ENCODE measurements around the gene GNG11.
"Not testable (repeated sequence)": the region's sequence is repeated elsewhere in the genome, so short reads cannot be mapped to it uniquely, and the experiment has no call there.

The GNG11 gene

GRCh38 chr7:93911661-93912060 is 9.9 kb upstream of the GNG11 start:
- DNase-seq (ENCODE audit: low read depth): not testable (repeated sequence)

GRCh38 chr7:93913197-93913596 is 8.3 kb upstream of the GNG11 start:
- DNase-seq (ENCODE audit: low read depth): no peak

GRCh38 chr7:93914581-93915066 is 6.9 kb upstream of the GNG11 start:
- no peak for DNase-seq (ENCODE audit: low read depth)

DNA sequence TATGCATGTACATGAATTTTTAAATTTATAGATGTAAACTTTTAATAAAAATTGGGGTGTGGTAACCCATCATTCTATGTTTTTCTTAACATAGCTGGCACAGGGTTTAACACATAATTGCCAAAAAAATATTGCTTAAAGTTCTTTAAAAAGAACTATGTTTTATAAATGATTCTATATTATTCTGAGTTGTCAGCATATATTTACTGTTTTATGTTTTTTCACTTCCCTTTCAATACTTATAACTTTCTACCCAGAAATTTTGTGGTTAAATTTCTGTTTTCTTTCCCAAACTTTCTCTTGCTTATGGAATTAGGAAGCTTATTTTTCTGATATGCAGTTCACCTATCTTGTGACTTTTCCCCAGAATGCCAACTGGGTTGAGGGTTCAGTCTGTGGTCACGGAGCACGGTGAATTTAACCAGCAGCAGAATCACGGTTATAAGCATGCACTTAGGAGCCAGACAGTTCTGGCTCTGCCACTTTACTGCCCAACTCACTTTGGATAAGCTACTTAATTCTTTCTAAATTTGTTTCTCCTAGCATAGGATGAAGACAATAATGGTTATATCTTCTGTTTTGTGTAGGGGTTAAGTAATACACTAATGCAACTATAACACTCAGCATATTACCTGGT is 6.2 kb upstream of the GNG11 start:
- DNase-seq (ENCODE audit: low read depth): not testable (repeated sequence)

- not testable (repeated sequence) for DNase-seq (ENCODE audit: low read depth)
These were observed 5.6 kb upstream of the GNG11 start for GRCh38 chr7:93915888-93916287.

DNA sequence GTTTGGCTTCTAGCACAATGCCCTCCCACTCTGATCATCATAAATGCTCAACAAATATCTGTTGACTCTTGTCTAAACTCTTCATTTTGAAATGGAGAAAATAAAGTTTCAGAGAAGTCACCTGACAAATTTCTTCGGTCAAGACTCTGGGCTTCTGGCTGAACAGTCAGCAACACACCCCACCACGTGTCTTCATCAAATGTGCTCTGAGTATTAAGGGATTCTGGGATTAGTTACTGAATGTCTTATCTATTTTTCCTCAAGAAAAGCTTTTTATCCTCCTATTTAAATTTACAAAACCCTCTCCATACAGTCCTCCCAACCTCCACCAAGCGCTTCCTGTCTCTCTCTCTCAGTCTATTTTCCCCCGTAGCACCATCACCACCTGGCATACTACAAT is 5.2 kb upstream of the GNG11 start:
- DNase-seq (ENCODE audit: low read depth): not testable (repeated sequence)

DNA sequence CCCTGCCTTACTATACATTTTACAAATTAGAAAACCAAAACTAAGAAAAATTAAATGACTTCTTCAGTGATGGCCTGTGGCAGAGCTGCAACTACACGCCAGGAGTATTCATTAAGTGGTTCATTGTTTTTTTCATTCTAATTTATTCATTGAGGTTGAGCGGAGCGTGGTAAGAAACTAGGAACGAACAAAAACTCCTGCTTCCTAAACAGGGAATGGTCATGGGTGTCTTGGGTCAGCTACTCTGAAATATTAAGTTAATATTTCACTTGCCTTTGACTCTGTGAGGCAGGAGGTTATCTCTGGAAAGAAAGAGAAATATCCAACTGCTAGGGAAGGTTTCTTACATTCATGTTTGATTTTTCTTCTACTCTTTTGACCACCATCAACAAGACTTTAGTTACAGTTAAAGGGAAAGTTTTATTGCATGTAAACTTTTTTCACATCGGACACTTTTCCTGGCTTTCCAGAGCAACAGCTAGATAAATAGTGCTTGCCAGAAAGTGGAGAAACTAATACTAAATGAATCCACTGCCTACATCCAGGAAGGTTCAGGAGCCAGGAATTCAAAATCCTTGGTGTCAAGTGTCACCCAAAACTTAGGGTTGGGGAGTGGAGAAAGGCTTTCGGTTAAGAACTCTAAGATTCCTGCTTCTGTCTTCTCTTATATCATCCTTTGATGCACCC is 896 bp upstream of the GNG11 start:
- no peak for DNase-seq (ENCODE audit: low read depth)

DNA sequence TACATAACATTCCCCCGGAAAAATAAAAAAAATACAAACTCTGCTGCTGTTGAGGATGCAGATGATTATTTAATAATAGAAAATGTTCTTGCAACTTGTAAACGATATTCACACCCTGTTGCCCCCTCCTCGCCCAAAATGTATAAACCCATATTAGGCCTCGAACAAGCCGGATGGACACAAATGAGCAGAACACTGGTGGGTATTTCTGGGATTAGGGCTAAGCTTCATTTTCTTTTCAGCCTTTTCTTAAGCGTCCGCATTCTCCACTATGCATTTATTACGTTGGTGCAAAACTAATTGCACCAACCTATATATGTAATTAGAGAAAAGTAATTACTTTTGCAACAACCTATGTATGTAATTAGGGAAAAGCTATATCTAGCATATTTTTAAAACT is 349 bp upstream of the GNG11 start:
- DNase-seq (ENCODE audit: low read depth): no peak

DNA sequence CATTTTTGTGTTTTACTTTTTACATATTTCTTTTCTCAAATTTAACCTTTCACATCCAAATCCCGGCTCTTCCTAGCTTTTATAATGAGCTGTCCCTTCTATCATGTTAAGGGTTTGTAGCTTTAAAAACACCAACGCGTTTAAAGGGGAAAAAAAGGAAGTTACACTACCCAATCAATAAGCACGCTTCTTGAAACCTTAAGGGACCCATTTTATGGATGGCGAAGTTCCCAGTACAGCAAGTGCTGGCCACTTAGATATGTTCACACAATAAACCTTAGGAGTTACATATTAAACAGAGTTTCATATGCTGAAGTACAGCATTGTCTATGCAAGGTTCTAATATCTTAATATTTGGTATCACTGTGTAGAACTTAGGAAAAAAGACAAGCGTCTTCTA is 1.8 kb downstream of the GNG11 start:
- no peak for DNase-seq (ENCODE audit: low read depth)

- no peak for DNase-seq (ENCODE audit: low read depth)
These were observed 2.4 kb downstream of the GNG11 start for GRCh38 chr7:93923942-93924341.

GRCh38 chr7:93926800-93927199 is 5.3 kb downstream of the GNG11 start:
- DNase-seq (ENCODE audit: low read depth): no peak

GRCh38 chr7:93927585-93927984 is 6.0 kb downstream of the GNG11 start:
- DNase-seq (ENCODE audit: low read depth): no peak

GRCh38 chr7:93931655-93932054 is 10.1 kb downstream of the GNG11 start:
- DNase-seq (ENCODE audit: low read depth): no peak

DNA sequence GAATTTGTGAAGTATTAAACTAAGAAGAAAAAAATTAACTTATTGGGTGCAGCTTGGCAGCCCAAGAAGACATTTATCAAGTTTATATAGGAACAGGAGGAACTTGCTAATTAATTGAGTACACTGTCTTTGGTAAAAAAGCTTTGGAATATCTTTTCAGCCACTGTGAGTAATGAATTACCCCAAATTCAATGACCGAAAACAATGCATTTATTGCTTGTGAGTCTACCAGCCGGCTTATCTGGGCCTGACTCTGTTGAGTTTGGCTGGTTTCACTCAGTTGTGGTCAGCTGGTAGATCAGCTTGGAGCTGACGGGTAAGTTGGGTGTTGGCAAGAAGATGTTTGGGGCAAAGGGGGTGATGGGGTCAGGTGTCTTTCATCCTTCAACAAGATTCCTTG is 11.6 kb downstream of the GNG11 start:
- no peak for DNase-seq (ENCODE audit: low read depth)

DNA sequence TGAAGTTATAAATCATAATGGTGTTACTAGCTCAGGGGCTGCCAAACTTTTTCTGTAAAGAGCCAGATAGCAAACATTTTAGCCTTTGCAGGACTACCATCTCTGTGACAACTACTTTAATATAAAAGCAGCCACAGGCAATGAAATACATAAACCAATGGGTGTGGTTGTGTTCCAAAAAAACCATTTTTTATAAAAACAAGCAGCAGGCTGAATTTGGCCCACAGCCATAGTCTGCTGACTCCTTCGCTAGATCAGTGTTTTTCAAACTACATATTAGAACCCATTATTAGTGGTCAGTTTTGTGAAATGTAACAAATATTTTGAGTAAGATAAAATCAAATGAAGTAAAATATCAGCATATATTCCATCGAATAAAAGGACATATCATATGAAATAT is 13.6 kb downstream of the GNG11 start:
- DNase-seq (ENCODE audit: low read depth): no peak

GRCh38 chr7:93937818-93938217 is 16.3 kb downstream of the GNG11 start:
- no peak for DNase-seq (ENCODE audit: low read depth)

DNA sequence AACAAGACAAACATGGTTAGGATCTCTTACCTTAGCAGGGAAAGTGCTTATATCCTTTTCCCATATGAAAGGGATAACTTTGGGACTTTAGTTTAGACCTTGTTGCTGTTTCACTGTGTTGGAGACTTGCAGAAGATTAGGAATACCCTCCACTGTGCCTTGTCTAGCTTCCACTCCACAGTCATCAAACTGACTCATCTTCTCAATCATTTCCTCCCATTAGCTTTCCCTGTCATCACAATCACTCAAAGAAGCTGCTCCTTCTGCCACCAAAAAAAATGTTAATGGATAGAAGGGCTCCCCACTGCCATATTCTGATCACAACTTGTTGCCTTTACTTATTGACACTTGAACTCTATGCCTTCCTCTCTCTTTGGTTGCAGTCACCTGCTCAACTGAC is 16.8 kb downstream of the GNG11 start:
- DNase-seq (ENCODE audit: low read depth): no peak

- DNase-seq (ENCODE audit: low read depth): no peak
These were observed 20.4 kb downstream of the GNG11 start for GRCh38 chr7:93941945-93942344.

DNA sequence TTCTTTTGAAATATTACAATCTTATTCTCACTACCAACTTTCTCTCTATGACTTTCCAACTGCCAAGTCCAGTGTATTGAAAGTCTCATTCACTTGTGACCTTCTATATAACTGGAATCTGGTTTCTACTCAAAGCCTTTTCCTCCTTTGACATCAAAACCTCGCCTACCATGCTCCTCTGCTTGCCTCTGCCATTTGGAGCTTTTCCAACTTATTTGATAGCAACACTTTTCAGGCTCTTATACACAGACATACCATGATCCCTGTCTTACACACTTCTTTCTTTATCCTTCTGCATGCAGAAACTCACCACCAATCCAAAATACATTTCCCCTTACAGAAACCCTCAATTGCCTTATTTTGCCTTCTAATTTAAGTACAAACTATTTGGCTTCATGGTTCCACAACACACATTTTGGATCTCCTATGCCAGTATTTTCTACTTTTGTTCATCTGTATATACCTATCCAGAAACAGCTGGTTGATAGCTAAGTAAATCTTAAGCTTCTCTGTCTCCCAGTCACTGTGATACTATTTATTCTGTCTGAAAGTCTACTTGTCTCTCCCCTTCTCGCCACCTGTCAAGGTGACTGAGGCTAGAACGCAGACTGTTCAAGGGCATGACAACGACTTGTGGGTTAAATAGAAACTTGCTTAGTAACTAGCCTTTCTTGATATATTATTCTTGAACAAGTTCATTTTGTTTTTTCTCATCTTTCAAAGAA is 22.4 kb downstream of the GNG11 start:
- no peak for DNase-seq (ENCODE audit: low read depth)

DNA sequence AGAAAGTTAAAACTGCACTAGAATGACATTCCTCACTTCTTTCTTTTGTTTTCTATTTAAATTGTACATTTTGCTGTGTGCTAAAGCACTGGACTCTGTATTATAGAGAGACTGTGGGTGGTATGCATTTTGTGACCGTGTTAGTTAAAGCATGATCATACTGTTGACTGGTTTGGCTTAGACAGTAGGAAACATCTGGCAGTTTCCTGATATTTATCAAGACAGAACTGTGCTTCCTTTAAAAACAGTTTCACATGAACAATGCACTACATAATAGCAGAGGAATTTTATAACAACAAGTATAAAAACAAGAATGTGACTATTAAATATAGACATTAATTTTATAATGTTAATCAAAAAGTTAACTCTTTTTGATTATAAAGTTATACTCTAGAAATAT is 23.1 kb downstream of the GNG11 start:
- DNase-seq (ENCODE audit: low read depth): no peak

GRCh38 chr7:93945083-93945482 is 23.5 kb downstream of the GNG11 start:
- DNase-seq (ENCODE audit: low read depth): no peak

DNA sequence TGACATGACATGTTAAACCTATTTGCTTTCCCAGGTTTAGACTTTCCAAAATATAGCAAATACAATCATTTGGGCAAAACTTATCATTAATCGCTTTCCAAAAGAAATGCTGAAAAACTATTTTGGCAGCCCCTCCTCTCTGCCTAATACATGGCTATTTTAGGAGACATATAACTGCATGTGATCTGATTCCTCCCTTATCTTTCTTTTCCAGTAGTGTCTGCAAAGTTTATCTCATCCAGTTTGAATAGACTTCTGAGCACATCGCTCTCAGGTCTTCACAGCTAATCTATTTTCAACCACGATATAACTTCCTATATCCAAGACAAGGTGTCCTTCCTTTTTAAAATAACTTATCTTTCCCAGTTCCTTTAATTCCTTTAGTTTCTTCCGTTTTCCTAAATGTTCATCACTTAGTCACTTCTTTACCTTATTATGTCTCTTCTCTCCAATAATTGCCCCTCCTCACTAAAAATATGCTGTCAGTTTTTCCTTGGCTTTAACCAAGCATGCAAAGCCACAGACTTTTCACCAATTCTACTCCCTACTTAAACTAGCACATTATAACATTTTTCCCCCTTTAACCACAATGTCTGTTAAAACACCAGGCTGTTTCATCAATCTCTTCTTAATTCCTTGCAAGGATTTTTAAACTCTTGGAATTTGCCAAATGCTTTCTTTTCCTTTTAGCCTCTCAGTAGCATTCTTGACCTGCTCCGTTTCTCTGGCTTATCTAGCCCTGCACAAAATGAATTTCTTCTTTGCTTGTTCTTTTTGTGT is 24.4 kb downstream of the GNG11 start:
- no peak for DNase-seq (ENCODE audit: low read depth)

All from stimulated activated CD8-positive, alpha-beta memory T cell treated with anti-CD3 and anti-CD28 coated beads, Interleukin-12 subunit alpha, Interleukin-12 subunit beta, amount 100 ng/mL, for 4 hours (primary cell).